NCI-H2227 treated with DMSO at 0.1 percent for 48 hours (cell line): ENCODE results near the gene OLFM4.
"Not testable (repeated sequence)": the region's sequence is repeated elsewhere in the genome, so short reads cannot be mapped to it uniquely, and the experiment has no call there.

Experiments used
- DNase-seq: peaks from one replicate; lab custom pipeline; 2025; lab: John Stamatoyannopoulos, UW

The OLFM4 gene, protein sequence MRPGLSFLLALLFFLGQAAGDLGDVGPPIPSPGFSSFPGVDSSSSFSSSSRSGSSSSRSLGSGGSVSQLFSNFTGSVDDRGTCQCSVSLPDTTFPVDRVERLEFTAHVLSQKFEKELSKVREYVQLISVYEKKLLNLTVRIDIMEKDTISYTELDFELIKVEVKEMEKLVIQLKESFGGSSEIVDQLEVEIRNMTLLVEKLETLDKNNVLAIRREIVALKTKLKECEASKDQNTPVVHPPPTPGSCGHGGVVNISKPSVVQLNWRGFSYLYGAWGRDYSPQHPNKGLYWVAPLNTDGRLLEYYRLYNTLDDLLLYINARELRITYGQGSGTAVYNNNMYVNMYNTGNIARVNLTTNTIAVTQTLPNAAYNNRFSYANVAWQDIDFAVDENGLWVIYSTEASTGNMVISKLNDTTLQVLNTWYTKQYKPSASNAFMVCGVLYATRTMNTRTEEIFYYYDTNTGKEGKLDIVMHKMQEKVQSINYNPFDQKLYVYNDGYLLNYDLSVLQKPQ

DNA sequence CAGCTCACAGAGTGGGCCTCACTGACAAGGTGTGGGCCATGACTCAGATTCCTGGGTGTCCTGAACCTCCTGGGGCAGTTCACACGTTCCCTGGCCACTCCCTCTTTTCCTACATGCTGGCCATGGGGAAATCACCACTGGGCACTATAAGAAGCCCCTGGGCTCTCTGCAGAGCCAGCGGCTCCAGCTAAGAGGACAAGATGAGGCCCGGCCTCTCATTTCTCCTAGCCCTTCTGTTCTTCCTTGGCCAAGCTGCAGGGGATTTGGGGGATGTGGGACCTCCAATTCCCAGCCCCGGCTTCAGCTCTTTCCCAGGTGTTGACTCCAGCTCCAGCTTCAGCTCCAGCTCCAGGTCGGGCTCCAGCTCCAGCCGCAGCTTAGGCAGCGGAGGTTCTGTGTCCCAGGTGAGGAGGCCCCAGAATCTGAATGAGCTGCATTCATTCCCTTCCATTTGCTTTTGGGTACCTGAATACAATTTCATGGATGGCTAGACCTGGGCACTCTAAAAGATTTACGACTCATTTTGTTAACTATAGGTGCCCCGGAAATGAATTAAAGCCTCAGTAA lies at the start of gene OLFM4:
TSS of gene OLFM4 (plus strand) at position 177 of the 567 bp plus-strand sequence. CDS start at position 201, 24 bp downstream.
- DNase-seq: no peak

- DNase-seq: no peak
These were observed 49.6 kb upstream of the OLFM4 start for GRCh38 chr13:52978989-52979388.

- DNase-seq: no peak
These were observed 47.9 kb upstream of the OLFM4 start for GRCh38 chr13:52980695-52981094.

DNA sequence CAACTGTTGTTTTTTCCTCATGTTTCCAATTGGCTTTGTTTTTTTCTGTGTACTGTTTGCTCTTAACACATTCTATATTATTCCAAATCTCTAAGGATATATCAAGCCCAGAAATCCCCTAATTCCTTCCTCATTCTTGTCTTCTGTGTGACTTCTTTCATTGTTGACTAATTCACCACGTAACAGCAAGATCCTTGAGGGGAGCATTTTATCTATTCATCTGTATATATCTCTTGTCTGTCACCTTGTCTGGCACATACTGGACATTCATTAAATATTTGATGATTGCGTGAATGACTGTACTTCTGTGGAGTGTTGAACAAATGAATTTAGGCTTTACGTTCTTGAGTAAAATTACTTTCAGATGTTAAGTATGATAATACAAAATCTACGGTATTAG lies 44.8 kb upstream of the OLFM4 start:
- DNase-seq: no peak

DNA sequence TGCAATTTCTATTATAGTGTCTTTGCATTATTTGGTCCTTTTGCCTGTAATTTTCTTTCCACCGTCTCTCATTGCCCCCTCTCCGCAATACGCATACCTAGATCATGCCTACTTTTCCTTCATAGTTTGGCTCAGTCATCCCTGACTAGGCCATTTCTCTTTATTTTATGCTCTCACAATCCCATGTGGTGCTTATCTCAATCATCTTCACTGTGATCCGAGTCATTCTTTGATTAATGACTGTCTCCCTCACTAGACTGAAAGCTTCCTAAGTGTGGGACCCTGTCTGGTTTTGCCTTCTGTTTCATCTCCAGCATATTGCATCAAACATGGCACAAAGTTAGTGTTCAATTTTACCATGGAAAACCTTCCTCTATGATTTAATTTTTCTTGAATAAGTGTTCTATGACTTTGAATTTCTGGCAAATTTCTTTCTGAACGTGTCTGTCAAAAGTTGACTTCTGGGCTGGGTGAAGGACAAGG lies 43.7 kb upstream of the OLFM4 start:
- DNase-seq: no peak

GRCh38 chr13:52991344-52992020 lies 37.1 kb upstream of the OLFM4 start:
- DNase-seq: no peak

DNA sequence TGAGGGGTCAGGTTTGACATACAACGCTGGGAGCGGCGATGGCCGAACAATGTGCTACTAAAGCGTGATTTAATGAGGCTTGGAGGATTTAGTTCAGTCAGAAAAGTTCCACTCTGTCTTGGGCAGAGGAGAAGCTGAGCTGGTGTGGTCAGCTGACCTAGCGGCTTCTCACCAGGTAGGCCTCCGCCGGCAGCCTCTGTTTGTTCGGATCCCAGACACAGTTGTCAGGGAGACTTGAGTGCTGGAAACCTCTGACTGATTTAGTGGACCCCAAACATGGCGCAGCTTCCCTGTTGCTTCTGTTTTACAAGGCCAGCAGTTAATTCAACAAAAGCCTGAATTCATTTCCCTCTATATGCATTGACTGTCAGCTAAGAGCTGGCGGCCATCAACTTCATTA lies 36.5 kb upstream of the OLFM4 start:
- no peak for DNase-seq

- no peak for DNase-seq
These were observed 34.6 kb upstream of the OLFM4 start for GRCh38 chr13:52994051-52994450.

GRCh38 chr13:52994865-52995264 lies 33.7 kb upstream of the OLFM4 start:
- DNase-seq: no peak

DNA sequence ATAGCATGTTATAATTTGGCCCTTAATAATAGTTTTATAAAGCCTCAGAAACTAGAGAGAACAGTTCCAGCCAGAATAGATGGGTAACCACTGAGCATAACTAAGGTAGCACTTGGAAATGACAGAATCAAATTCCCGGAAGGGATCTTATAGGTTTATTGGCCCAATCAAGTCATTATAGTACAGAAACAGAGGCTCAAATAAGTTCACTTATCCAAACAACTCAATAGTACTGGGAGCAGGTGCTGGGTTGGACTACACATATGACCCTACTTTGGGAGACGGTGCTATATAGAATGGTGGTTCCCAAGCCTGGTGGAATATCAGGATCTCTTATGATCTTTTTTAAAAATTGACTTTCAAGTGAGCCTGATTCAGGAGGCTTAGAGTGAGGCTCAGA lies 32.7 kb upstream of the OLFM4 start:
- DNase-seq: no peak

GRCh38 chr13:52997951-52998876 lies 30.4 kb upstream of the OLFM4 start:
- no peak for DNase-seq

DNA sequence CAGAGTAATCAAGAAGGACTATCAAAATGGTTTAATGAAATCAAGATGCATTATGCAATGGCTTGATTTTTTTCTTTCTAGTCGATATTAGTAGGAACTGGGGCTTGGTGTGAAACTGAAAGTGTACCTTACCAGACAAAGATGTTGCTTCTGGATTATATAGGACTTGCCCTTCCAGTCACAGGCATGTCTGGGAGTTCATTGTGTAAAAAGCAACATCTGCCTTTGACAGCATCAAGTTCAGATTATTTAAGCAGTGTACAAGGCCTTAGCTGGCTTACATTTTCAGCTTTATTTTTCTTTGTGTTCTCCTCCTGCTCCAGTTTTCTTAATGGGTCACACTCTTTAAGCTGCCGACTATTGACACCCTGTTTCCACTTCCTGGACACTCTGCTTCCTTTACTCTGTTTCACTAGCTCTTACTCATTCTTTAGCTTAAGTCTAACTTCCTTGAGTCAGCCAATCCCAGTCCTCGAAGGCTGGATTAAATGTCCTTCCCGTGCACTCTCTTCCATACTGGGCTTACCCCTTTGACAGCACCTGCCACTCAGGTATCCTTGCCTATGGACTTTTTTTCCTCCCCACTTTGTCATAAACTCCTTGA lies 29.4 kb upstream of the OLFM4 start:
- DNase-seq: no peak

- no peak for DNase-seq
These were observed 27.0 kb upstream of the OLFM4 start for GRCh38 chr13:53001444-53002225.

DNA sequence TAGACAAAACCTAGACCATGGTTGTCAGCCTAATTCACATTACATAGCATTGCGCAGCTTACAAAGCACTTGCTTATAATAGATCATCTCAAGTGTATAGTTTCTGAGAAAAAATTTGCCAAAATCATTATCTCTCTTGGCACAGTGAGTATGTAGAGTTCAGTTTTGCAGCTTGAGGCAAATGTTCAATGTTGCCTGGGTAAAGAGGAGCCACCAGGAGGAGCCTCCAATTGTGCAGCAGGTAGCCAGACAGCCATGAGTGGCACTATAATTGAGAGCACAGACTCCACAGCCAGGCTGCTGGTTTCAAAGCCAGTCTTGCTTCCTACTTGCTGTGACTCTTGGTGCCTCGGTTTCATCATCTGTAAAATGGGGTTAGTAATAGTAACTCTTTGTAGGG lies 24.0 kb upstream of the OLFM4 start:
- DNase-seq: no peak

GRCh38 chr13:53005626-53006025 lies 23.0 kb upstream of the OLFM4 start:
- DNase-seq: no peak

DNA sequence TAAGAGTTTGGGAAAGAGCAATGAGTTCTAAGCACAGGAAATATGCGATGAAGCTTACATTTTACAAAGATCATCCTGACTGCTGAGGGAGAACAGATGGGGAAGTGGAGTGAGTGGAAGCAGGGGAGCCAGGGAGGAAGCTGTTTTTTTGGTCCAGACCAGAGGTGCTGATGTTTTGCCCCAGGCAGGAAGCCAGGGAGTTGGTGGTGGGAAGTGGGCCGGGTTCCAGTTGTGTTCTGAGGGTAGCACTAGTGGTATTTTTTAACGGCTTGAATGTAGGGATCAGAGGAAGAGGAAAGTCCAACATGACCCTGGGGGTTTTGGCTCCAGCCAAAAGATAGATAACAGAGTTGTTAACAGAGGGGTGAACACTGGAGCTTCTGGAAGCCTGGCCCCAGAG lies 20.7 kb upstream of the OLFM4 start:
- DNase-seq: no peak

GRCh38 chr13:53010374-53011105 lies 18.1 kb upstream of the OLFM4 start:
- no peak for DNase-seq

DNA sequence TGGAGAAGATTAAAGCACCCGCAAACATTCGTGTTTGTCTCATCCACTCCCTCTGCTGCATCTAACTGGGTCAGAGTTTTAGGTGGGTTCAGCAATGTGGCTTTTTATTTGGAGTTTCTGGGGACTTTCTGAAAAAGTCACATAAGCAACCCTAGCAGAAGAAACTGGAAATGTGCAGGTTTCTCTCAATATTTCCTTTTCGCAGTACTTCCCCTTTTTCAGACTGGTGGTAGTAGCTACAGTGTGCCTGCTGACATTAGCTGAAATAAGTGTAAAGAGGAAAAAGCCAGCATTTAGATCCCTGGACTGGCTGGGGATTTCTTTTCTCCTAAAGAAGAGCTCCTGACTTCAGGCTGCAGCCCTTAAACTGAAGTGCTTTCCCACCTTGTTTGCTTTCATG lies 15.9 kb upstream of the OLFM4 start:
- no peak for DNase-seq

GRCh38 chr13:53013113-53013512 lies 15.5 kb upstream of the OLFM4 start:
- no peak for DNase-seq

DNA sequence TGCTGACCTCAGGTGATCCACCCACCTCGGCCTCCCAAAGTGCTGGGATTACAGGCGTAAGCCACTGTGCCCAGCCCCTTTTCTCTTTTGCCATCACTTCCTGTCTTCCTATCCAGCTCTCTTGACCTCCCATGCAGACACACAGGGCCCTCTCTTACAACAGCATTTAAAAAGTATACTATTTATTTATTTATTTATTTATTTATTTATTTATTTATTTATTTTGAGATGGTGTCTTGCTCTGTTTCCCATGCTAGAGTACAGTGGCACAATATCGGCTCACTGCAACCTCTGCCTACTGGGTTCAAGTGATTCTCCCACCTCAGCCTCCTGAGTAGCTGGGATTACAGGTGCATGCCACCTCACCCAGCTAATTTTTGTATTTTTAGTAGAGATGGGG lies 14.6 kb upstream of the OLFM4 start:
- DNase-seq: not testable (repeated sequence)
